Left renal pelvis (tissue), 4 donors: ENCODE data around the gene RUFY3. TPM values are rescaled to one million over a fixed set of nuclear protein-coding genes. Genes with fewer than 3 reads are reported as not detected.
A peak's percentile ranks its signal among the peaks of the same experiment; 100 is the strongest.
"Not testable (repeated sequence)": the region's sequence is repeated elsewhere in the genome, so short reads cannot be mapped to it uniquely, and the experiment has no call there.

Experiments used
- DNase-seq, 4 donors: peaks; one replicate each; pipeline ENCODE4 v3.0.0-alpha.2; 2013; ENCODE audit warnings: low read depth in 4 of 4, low spot score in 3 of 4
- polyA plus RNA-seq, 4 donors: library from polyadenylated mRNA; unstranded; fragments of 120-200 nt; gene quantifications; one replicate each; pipeline ENCODE4 v1.2.1, GENCODE V29; 2013; ENCODE audit not compliant: insufficient read length in 4 of 4

RUFY3 gene
- polyA plus RNA-seq, 4 donors: 71.1 to 180 (median 99.9) TPM

- no peak for DNase-seq
Measured at GRCh38 chr4:70734971-70735370, 13.2 kb downstream of the RUFY3 start.

DNA sequence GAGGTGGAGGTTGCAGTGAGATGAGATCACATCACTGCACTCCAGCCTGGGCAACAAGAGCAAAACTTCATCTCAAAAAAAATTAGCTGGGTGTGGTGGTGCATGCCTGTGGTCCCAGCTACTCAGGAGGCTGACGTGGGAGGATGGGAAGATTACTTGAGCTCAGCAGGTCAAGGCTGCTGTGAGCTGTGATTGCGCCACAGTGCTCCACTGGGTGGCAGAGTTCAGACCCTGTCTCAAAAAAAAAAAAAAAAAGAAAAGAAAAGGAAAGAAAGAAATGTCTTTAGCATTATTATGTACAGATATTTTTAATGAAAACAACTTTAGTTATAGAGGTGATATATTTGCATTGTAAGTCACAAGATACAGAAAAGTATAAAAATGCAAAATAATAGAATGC, 14.2 kb downstream of the RUFY3 start:
- DNase-seq: not testable (repeated sequence)

- no peak for DNase-seq
Measured at GRCh38 chr4:70737006-70737405, 15.2 kb downstream of the RUFY3 start.

GRCh38 chr4:70737409-70737808, 15.6 kb downstream of the RUFY3 start:
- DNase-seq: no peak

DNA sequence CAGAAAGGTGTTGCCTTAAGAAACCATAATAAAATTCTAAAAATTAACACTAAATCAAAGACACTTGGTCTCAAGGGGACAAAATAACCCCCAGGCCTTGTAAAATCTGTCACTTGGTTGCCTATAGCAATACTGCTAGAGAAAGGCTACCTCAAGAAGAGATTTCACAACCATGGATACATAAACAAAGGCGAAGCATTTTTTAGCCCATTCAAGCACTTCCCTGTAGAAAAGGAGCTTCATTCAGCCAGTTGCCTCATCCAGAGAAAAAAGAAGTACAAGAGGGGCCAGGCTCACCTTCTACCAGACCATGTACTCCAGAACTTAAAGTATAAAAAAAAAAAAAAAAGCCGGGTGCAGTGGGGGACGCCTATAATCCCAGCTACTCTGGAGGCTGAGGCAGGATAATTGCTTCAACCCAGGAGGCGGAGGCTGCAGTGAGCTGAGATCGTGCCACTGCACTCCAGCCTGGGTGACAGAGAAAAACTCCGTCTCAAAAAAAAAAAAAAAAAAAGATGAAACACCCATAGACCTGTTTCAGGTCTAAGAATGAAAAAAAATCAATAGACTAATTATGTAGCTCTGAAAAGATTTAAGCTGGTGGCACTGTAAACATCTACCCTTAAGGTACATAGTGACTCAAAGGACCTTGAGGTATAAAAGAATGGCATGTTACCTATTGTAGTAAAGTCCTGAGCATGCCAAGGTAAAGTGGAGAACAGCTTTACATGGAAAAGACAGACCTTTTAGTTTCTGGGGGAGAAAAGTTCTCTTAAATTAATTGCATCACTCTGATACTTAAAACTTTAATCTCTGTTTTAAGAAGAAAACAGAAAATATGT, 18.0 kb downstream of the RUFY3 start:
- DNase-seq: no peak

DNA sequence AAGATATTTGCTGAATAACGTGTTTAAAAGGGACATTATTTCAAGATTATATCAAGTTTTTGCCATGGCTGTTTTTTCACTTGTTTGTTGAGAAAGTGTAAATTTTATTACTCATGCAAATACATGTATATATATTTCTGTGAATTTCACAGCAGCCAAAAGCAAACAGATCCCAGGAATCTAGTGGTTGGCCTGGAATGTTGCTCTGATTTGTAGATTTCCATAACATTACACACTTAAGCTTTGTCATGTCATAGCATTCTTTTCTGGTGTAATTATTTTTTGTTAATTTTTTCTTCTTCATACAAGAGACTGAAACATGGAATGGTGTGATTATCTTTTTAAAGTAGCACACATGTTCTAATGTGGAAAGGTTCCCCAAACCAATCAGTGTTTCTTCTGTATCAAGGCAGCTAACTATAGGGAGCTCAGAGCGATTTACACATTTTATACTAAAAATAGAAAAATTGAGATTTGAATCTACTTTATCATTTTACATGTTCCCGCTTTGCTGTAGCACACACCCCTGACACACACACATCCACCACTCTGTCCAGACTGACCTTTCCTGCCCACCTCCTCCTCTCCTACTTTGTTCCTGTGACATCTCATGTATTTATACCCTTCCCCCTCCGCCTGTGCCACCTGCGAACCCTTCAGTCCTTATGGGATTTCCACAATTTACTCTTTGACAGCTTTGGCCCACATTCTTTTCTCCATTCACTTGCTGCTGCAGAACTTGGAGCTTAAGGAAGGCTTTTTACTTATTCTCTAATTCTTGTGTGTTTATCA, 20.3 kb downstream of the RUFY3 start:
- no peak for DNase-seq

DNA sequence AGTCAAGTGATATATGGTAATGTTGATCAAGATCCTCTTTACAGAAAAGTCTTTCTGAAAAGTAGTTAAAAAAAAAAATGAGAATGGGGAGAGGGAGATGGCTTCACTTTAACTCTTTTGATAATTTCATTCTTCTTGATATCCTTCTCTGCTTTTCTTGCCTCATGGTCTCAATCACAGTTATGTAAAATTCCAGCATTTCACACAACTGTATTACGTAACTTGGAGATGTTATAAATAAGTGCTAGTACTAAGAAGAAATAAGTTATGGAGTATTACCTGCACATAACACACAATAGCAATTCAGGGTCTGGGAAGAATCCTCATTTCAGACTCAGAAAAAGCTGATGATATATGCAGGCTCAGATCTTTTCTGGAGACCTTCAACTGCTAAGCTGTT, 22.0 kb downstream of the RUFY3 start:
- no peak for DNase-seq

DNA sequence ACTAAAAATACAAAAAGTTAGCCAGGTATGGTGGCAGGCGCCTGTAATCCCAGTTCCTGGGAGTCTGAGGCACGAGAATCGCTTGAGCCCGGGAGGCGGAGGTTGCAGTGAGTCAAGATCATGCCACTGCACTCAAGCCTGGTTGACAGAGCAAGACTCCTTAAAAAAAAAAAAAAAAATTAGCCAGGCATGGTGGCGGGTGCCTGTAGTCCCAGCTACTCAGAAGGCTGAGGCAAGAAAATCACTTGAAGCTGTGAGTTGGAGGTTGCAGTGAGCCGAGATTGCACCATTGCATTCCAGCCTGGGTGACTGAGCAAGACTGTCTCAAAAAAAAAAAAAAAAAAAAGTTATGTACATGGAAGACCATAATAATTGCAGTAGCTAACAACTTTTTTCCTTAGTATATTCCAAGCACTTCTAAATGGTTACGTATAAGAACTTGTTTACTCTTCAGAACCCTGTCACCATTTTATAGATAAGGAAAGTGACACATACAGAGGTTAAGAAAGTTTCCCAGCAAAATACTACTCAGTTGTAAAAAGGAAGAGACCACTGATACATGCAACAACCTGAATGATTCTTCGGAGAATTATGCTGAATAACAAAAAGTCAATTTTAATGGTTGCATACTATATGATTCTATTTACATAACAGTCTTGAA, 24.5 kb downstream of the RUFY3 start:
- DNase-seq: no peak

- DNase-seq: no peak
Measured at GRCh38 chr4:70747874-70748273, 26.1 kb downstream of the RUFY3 start.

GRCh38 chr4:70749313-70749712, 27.5 kb downstream of the RUFY3 start:
- DNase-seq: no peak

DNA sequence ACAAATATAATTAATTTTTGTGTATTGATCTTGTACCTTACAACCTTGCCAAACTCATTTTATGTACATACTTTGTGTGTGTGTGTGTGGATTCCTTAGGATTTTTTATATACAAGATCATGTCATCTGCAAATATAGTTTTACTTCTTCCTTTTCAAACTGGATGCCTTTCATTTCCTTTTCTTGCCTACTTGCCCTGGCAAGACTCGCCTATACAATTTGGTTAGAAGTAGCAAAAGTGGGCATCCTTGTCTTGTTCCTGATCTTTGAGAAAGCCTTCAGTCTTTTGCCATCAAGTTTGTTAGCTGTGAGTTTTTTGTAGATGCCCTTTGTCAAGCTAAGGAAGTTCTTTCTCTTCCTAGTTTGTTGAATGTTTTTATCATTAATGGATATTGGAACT, 30.5 kb downstream of the RUFY3 start:
- no peak for DNase-seq

GRCh38 chr4:70753630-70754029, 31.9 kb downstream of the RUFY3 start:
- no peak for DNase-seq

- no peak for DNase-seq
Measured at GRCh38 chr4:70754470-70754869, 32.7 kb downstream of the RUFY3 start.

- DNase-seq: no peak
Measured at GRCh38 chr4:70754990-70755688, 33.4 kb downstream of the RUFY3 start.

- no peak for DNase-seq
Measured at GRCh38 chr4:70759126-70759525, 37.4 kb downstream of the RUFY3 start.

DNA sequence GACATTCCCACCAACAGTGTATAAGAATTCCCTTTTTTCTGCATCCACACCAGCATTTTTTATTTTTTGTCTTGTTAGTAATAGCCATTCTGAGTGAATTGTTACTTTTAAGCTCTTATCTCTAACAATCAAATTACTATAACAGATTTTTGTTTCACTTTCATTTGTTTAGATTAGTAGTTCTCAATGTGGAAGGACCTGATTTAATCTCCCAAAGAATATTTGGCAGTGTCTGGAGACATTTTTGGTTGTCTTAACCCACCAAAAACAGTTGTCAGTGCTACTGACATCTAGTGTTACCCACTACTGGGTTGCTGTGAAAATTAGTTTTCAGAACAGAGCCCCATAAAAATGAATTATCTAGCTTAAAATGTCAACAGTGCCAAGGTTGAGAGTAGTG, 37.9 kb downstream of the RUFY3 start:
- no peak for DNase-seq

GRCh38 chr4:70760662-70761061, 38.9 kb downstream of the RUFY3 start:
- peak; percentile 46 to 59 (median 48) for DNase-seq

- DNase-seq: no peak
Measured at GRCh38 chr4:70761276-70761816, 39.6 kb downstream of the RUFY3 start.

GRCh38 chr4:70765368-70765767, 43.6 kb downstream of the RUFY3 start:
- DNase-seq: no peak

DNA sequence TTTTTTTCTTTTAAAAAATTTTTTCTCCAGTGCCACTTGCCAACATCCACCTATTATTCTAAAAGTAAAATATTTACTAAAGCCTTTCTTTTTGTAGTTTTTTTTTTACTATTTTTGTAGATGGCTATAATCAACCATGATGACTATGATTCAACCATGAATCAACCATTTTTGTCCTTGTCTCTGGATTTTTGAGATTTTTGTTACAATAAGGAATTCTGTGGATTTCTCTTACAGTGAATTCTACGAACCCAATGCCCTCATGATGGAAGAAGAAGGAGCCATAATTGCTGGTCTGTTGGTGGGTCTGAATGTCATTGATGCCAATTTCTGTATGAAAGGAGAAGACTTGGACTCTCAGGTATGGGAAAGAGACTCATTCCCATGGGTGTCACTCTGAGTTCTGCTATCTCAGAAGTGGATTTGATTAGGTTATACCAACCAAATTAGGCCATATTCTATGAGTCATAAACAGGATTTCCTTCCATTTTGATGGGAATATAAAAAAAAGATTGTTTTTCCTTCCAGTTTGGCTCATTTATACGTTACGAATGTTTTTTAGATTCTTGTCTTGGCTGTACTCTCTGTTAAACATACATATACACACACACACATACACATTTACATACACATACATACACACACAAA, 46.7 kb downstream of the RUFY3 start:
- DNase-seq: no peak
